ENCODE results near the gene KRT79. TPM values are rescaled to one million over a fixed set of nuclear protein-coding genes. Genes with fewer than 3 reads are reported as not detected.
"Not testable (repeated sequence)": the region's sequence is repeated elsewhere in the genome, so short reads cannot be mapped to it uniquely, and the experiment has no call there.

KRT79 gene
- total RNA-seq (not detected), polyA plus RNA-seq (not detected)

DNA sequence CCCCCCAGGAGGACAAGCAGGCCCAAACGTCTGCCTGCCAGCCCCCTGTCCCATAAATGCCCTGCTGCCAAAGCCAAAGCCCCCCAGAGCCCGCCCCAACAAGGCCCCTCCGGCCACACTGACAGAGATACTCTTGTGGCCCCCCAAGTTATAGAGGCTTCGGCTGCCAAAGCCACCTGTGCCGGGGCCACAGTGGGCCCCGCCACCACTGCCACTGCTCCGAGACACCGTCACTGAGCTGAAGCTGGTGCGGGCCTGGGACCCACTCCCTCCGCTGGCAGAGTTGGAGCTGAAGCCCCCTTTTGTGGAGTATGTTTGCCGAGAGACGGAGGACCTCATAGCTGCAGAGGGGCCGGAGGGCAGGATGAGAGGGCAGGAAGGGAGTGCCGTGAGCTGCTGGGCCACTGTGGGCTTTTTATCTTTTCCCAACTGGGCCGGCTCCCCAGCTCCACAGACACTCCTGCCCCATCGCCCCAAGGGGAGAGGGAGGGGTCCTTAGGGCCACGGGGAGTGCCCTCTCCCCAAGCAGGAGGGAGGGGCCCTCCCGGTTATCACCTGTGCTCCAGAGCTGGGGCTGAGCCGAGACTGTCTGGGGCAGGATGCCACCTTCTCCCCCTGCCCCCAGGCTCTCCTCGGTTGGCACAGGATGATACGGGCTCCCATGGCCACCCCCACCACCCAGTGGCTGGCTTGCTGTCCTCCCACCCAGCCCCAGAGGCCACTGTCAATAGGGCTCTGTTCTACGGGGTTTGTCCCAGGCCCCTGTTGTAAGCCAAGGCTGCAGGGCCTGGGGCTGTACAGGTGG is at the start of gene KRT79:
Gene KRT79, minus strand, starts transcription at position 390 of the 805 bp plus-strand sequence. Its CDS starts 51 bp downstream, at position 339.
- Histone ChIP-seq H3K4me1 (ENCODE audit: control insufficient read depth in 4 of 4, insufficient read depth in 4 of 4, low read length in 3 of 4) (no peaks in the 10 kb centered on the region), H3K9ac (ENCODE audit: low read depth in 1 of 2, low read length in 2 of 2) (no peak within 1 kb of the TSS), H3K36me3 (ENCODE audit: control insufficient read depth in 4 of 4, insufficient read depth in 3 of 4, low read depth in 1 of 4, low read length in 3 of 4) (no peaks in the 10 kb centered on the region), H3K9me3 (ENCODE audit: control insufficient read depth in 4 of 4, low read length in 3 of 4) (no peaks in the 10 kb centered on the region), H3K4me3 (ENCODE audit: low read depth in 1 of 3, low read length in 3 of 3) (no peak within 1 kb of the TSS), H3K27me3 (ENCODE audit: control insufficient read depth in 4 of 4, insufficient read depth in 4 of 4, low read length in 3 of 4) (peaks cover 0 to 3% (median 0%) of the 10 kb centered on the region in 4 donors), H3K27ac (ENCODE audit: low read depth in 1 of 2, low read length in 2 of 2) (no peak within 1 kb of the TSS)
- 90% methylated on average over 22 of the region's 22 CpGs for WGBS
- DNase-seq (ENCODE audit: low spot score): no peak
- TF ChIP-seq, protein P1, sequence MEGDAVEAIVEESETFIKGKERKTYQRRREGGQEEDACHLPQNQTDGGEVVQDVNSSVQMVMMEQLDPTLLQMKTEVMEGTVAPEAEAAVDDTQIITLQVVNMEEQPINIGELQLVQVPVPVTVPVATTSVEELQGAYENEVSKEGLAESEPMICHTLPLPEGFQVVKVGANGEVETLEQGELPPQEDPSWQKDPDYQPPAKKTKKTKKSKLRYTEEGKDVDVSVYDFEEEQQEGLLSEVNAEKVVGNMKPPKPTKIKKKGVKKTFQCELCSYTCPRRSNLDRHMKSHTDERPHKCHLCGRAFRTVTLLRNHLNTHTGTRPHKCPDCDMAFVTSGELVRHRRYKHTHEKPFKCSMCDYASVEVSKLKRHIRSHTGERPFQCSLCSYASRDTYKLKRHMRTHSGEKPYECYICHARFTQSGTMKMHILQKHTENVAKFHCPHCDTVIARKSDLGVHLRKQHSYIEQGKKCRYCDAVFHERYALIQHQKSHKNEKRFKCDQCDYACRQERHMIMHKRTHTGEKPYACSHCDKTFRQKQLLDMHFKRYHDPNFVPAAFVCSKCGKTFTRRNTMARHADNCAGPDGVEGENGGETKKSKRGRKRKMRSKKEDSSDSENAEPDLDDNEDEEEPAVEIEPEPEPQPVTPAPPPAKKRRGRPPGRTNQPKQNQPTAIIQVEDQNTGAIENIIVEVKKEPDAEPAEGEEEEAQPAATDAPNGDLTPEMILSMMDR (IDR thresholded peaks at IDR 0.05; ENCODE audit: low read depth, low read length, missing input control): no peak
- TF ChIP-seq, protein P2, sequence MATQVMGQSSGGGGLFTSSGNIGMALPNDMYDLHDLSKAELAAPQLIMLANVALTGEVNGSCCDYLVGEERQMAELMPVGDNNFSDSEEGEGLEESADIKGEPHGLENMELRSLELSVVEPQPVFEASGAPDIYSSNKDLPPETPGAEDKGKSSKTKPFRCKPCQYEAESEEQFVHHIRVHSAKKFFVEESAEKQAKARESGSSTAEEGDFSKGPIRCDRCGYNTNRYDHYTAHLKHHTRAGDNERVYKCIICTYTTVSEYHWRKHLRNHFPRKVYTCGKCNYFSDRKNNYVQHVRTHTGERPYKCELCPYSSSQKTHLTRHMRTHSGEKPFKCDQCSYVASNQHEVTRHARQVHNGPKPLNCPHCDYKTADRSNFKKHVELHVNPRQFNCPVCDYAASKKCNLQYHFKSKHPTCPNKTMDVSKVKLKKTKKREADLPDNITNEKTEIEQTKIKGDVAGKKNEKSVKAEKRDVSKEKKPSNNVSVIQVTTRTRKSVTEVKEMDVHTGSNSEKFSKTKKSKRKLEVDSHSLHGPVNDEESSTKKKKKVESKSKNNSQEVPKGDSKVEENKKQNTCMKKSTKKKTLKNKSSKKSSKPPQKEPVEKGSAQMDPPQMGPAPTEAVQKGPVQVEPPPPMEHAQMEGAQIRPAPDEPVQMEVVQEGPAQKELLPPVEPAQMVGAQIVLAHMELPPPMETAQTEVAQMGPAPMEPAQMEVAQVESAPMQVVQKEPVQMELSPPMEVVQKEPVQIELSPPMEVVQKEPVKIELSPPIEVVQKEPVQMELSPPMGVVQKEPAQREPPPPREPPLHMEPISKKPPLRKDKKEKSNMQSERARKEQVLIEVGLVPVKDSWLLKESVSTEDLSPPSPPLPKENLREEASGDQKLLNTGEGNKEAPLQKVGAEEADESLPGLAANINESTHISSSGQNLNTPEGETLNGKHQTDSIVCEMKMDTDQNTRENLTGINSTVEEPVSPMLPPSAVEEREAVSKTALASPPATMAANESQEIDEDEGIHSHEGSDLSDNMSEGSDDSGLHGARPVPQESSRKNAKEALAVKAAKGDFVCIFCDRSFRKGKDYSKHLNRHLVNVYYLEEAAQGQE (IDR thresholded peaks at IDR 0.05): no peak
- no peak for TF ChIP-seq GABPA (IDR thresholded peaks at IDR 0.05 in 1 of 2, conservative IDR thresholded peaks at IDR 0.05 in 1 of 2)
- no peak for TF ChIP-seq HNF4G (IDR thresholded peaks at IDR 0.05)
- TF ChIP-seq RXRA (IDR thresholded peaks at IDR 0.05): no peak
- TF ChIP-seq, protein P3, sequence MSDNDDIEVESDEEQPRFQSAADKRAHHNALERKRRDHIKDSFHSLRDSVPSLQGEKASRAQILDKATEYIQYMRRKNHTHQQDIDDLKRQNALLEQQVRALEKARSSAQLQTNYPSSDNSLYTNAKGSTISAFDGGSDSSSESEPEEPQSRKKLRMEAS (IDR thresholded peaks at IDR 0.05): no peak
- no peak for TF ChIP-seq YY1 (IDR thresholded peaks at IDR 0.05)
- no peak for TF ChIP-seq RAD21 (IDR thresholded peaks at IDR 0.05)
- no peak for TF ChIP-seq FOXA1 (IDR thresholded peaks at IDR 0.05)
- TF ChIP-seq FOXA2 (IDR thresholded peaks at IDR 0.05): no peak
- TF ChIP-seq, protein P4, sequence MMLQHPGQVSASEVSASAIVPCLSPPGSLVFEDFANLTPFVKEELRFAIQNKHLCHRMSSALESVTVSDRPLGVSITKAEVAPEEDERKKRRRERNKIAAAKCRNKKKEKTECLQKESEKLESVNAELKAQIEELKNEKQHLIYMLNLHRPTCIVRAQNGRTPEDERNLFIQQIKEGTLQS (IDR thresholded peaks at IDR 0.05): no peak
- TF ChIP-seq HNF4A (conservative IDR thresholded peaks at IDR 0.05): no peak

DNA sequence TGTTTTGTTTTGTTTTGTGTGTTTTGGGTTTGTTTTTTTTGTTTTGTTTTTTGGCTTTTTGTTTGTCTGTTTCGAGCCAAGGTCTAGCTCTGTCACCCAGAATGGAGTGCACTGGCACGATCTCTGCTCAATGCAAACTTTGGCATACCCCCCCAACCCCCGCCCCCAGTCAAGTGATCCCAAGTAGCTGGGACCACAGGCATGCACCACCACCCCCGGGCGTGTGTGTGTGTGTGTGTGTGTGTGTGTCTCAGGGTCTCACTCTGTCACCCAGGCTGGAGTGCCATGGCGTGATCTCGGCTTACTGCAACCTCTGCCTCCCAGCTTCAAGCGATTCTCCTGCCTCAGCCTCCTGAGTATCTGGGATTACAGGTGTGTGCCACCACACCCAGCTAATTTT is 46.4 kb upstream of the KRT79 start:
- H3K36me3 ChIP-seq (ENCODE audit: control insufficient read depth in 4 of 4, insufficient read depth in 3 of 4, low read depth in 1 of 4, low read length in 3 of 4); H3K27ac ChIP-seq (ENCODE audit: low read depth in 1 of 2, low read length in 2 of 2); DNase-seq (ENCODE audit: low spot score); H3K9me3 ChIP-seq (ENCODE audit: control insufficient read depth in 4 of 4, low read length in 3 of 4); H3K27me3 ChIP-seq (ENCODE audit: control insufficient read depth in 4 of 4, insufficient read depth in 4 of 4, low read length in 3 of 4); H3K4me3 ChIP-seq (ENCODE audit: low read depth in 1 of 3, low read length in 3 of 3); H3K9ac ChIP-seq (ENCODE audit: low read depth in 1 of 2, low read length in 2 of 2): not testable (repeated sequence)
- H3K4me1 ChIP-seq (ENCODE audit: control insufficient read depth in 4 of 4, insufficient read depth in 4 of 4, low read length in 3 of 4): peaks cover 0 to 21% (median 9%) of the 10 kb centered on the region in 4 donors
- WGBS: 65% methylated on average over 8 of the region's 8 CpGs
